Pancreas (tissue), 10 donors: ENCODE data around the gene NR1I2. TPM values are rescaled to one million over a fixed set of nuclear protein-coding genes. Genes with fewer than 3 reads are reported as not detected.

ENCODE experiments used
- ATAC-seq, 4 donors: fragments of 200-7000 bp; cut with Tn5 transposase; one replicate each; pipeline versions ENCODE4 v1.8.0 to v1.9.1; 2020; ENCODE audit warnings: mild to moderate bottlenecking in 4 of 4, moderate library complexity in 4 of 4
- DNase-seq, 6 donors: peaks; one replicate each; pipeline ENCODE4 v3.0.0-alpha.2; 2020
- FAIRE-seq: peaks from 2 replicates; lab custom pipeline; 2012; peaks lifted over from hg19 to GRCh38; lab: Jason Lieb, UNC
- H3K27ac ChIP-seq, 4 donors: fragments of 200-600 bp; sonication (generic); 1 replicate in 3 of 4; 2 replicates in 1 of 4; pipeline versions ENCODE4 v1.5.0 to v1.8.0; 2020
- H3K27me3 ChIP-seq, 4 donors: fragments of 200-600 bp; one replicate each; pipeline ENCODE4 v1.8.0; 2021
- H3K36me3 ChIP-seq, 3 donors: fragments of 200-600 bp; sonication (generic) in 1 of 3; one replicate each; pipeline versions ENCODE4 v1.5.0 to v1.8.0; 2020 to 2021
- H3K4me1 ChIP-seq, 3 donors: fragments of 200-600 bp; one replicate each; pipeline ENCODE4 v1.8.0; 2021
- H3K4me3 ChIP-seq, 4 donors: fragments of 200-600 bp; sonication (generic) in 2 of 4; one replicate each; pipeline versions ENCODE4 v1.5.0 to v1.8.0; 2020 to 2021
- H3K9me3 ChIP-seq, 4 donors: fragments of 200-600 bp; one replicate each; pipeline ENCODE4 v1.8.0; 2021
- CTCF ChIP-seq, 4 donors: fragments of 200-600 bp; sonication (generic) in 3 of 4; IDR thresholded peaks; one replicate each; pipeline versions ENCODE4 v1.5.0 to v1.8.0; 2021; ENCODE audit warnings: antibody characterized with exemption in 4 of 4
- WGBS, 2 donors: extraction: QIAGEN DNeasy Blood & Tissue Kit; methylation state at CpG; one replicate each; pipeline ENCODE4 v1.1.7; 2013; 5-methylcytosine and 5-hydroxymethylcytosine counted together
- intact Hi-C, 3 donors: fragments of 100-400 bp; cut with DNase I; formaldehyde crosslinking; loops; one replicate each; pipeline versions ENCODE4 v1.11.1 to v1.14.2; 2022
- polyA plus RNA-seq, 2 donors: library from polyadenylated mRNA; stranded (reverse); fragments of 200-250 nt; gene quantifications; one replicate each; pipeline ENCODE4 v1.2.3, GENCODE V29; 2013
- total RNA-seq, 6 donors: library from RNA; stranded (reverse); fragmentation: NEBNext Ultra II Directional in 4 of 6; extraction: Animal tissue kit (Norgen Biotek cat#: 25700) in 4 of 6; gene quantifications; one replicate each; pipeline versions ENCODE4 v1.2.1 to v1.2.4, GENCODE V29; 2021 to 2023
- donor health status: healthy with polysubstance abuse.
- donor health status: DM: no; HTN: no; CAD: no; lungs with moderate emphysema.
- donor health status: DM: no; HTN: no; CAD: no.
- donor health status: control.
- donor health status: control.
- donor health status: Bipolar disorder and iron deficiency.
- donor health status: DM: yes; HTN: yes; CAD: no.
- donor health status: DM: no; HTN: no; CAD: no.
- donor health status: DM: no; HTN: no; CAD: no.
- donor health status: DM: yes; HTN: yes; CAD: no.

Gene NR1I2
- total and polyA plus RNA-seq, 8 donors: 0.12 to 0.31 (median 0.24) TPM

- H3K4me1 ChIP-seq: no peaks in the 10 kb centered on the region
- WGBS, 2 donors: 92 to 95% methylated on average over 2 of the region's 2 CpGs
- H3K9me3 ChIP-seq: no peaks in the 10 kb centered on the region
- H3K4me3 ChIP-seq: no peak overlapping the region
- H3K36me3 ChIP-seq: no peaks in the 10 kb centered on the region
- no peak overlapping the region for H3K27ac ChIP-seq
- intact Hi-C loops: no loop called here
- TF ChIP-seq CTCF (IDR thresholded peaks at IDR 0.05): no peak
- FAIRE-seq (no peak), DNase-seq (no peak), ATAC-seq (no peak)
- no peaks in the 10 kb centered on the region for H3K27me3 ChIP-seq
Observed at GRCh38 chr3:119794401-119794800, 12.5 kb downstream of the NR1I2 start.

GRCh38 chr3:119794971-119795612 is 13.2 kb downstream of the NR1I2 start:
- no peak overlapping the region for H3K27ac ChIP-seq
- ATAC-seq (peak in 3 of 4 donors; percentile 70 to 74 (median 74)), FAIRE-seq (no peak), DNase-seq (no peak)
- WGBS, 2 donors: 42 to 44% methylated on average over 5 of the region's 5 CpGs
- no peak overlapping the region for H3K4me3 ChIP-seq
- no peaks in the 10 kb centered on the region for H3K4me1 ChIP-seq
- TF ChIP-seq CTCF (IDR thresholded peaks at IDR 0.05): no peak
- H3K36me3 ChIP-seq: no peaks in the 10 kb centered on the region
- H3K9me3 ChIP-seq: no peaks in the 10 kb centered on the region
- intact Hi-C loops: no loop called here
- no peaks in the 10 kb centered on the region for H3K27me3 ChIP-seq

GRCh38 chr3:119795849-119796248 is 13.9 kb downstream of the NR1I2 start:
- 67 to 69% methylated on average over 3 of the region's 3 CpGs for WGBS, 2 donors
- ATAC-seq (no peak), DNase-seq (no peak), FAIRE-seq (no peak)
- Histone ChIP-seq H3K9me3 (no peaks in the 10 kb centered on the region), H3K4me3 (no peak overlapping the region), H3K36me3 (no peaks in the 10 kb centered on the region), H3K4me1 (no peaks in the 10 kb centered on the region), H3K27ac (no peak overlapping the region), H3K27me3 (no peaks in the 10 kb centered on the region)
- intact Hi-C loops: no loop called here
- no peak for TF ChIP-seq CTCF (IDR thresholded peaks at IDR 0.05)

- Histone ChIP-seq H3K4me3 (no peak overlapping the region), H3K27ac (no peak overlapping the region), H3K4me1 (no peaks in the 10 kb centered on the region), H3K36me3 (no peaks in the 10 kb centered on the region), H3K27me3 (no peaks in the 10 kb centered on the region), H3K9me3 (no peaks in the 10 kb centered on the region)
- TF ChIP-seq CTCF (IDR thresholded peaks at IDR 0.05): no peak
- WGBS, 2 donors: 100% methylated on average over 2 of the region's 2 CpGs
- FAIRE-seq (no peak), DNase-seq (no peak), ATAC-seq (no peak)
- intact Hi-C loops: no loop called here
Observed at GRCh38 chr3:119796368-119796767, 14.5 kb downstream of the NR1I2 start.

- 79 to 88% methylated on average over 2 of the region's 2 CpGs for WGBS, 2 donors
- no peak for ATAC-seq
Observed at GRCh38 chr3:119796785-119797184, 14.9 kb downstream of the NR1I2 start.

More at GRCh38 chr3:119796785-119797184, 14.9 kb downstream of the NR1I2 start:
- Histone ChIP-seq H3K36me3 (no peaks in the 10 kb centered on the region), H3K27me3 (no peaks in the 10 kb centered on the region), H3K4me1 (no peaks in the 10 kb centered on the region), H3K27ac (no peak overlapping the region), H3K9me3 (no peaks in the 10 kb centered on the region), H3K4me3 (no peak overlapping the region)
- no peak for DNase-seq
- no peak for TF ChIP-seq CTCF (IDR thresholded peaks at IDR 0.05)
- intact Hi-C loops: no loop called here
- FAIRE-seq: no peak
